NCI-H146 (cell line): Measurements from ENCODE around the gene CROCC.
A peak's percentile ranks its signal among the peaks of the same experiment; 100 is the strongest.
"Not testable (repeated sequence)": the region's sequence is repeated elsewhere in the genome, so short reads cannot be mapped to it uniquely, and the experiment has no call there.

Experiments used
- DNase-seq: peaks from one replicate; lab custom pipeline; 2025; lab: John Stamatoyannopoulos, UW

Gene CROCC

GRCh38 chr1:16914928-16915626 lies 6.7 kb upstream of the CROCC start:
- DNase-seq: not testable (repeated sequence)

- DNase-seq: no peak
Measured at GRCh38 chr1:16915627-16915973, 6.1 kb upstream of the CROCC start.

- not testable (repeated sequence) for DNase-seq
Measured at GRCh38 chr1:16916036-16916880, 5.5 kb upstream of the CROCC start.

- DNase-seq: no peak
Measured at GRCh38 chr1:16918371-16918770, 3.4 kb upstream of the CROCC start.

GRCh38 chr1:16918936-16919665 lies 2.6 kb upstream of the CROCC start:
- not testable (repeated sequence) for DNase-seq

- DNase-seq: no peak
Measured at GRCh38 chr1:16920951-16921350, 780 bp upstream of the CROCC start.

GRCh38 chr1:16922466-16922865 lies 735 bp downstream of the CROCC start:
- DNase-seq: no peak

- peak; percentile 13 for DNase-seq
Measured at GRCh38 chr1:16922885-16923431, 1.2 kb downstream of the CROCC start.

- DNase-seq: no peak
Measured at GRCh38 chr1:16924216-16924918, 2.6 kb downstream of the CROCC start.

- no peak for DNase-seq
Measured at GRCh38 chr1:16924919-16925477, 3.3 kb downstream of the CROCC start.

GRCh38 chr1:16925635-16926490 lies 4.1 kb downstream of the CROCC start:
- no peak for DNase-seq

- peak; percentile 87 for DNase-seq
Measured at GRCh38 chr1:16926491-16927073, 4.9 kb downstream of the CROCC start.

GRCh38 chr1:16927256-16927655 lies 5.5 kb downstream of the CROCC start:
- no peak for DNase-seq

GRCh38 chr1:16927711-16928485 lies 6.2 kb downstream of the CROCC start:
- no peak for DNase-seq

- peak; percentile 65 for DNase-seq
Measured at GRCh38 chr1:16929146-16930041, 7.7 kb downstream of the CROCC start.

GRCh38 chr1:16931206-16931934 lies 9.6 kb downstream of the CROCC start:
- not testable (repeated sequence) for DNase-seq

GRCh38 chr1:16933945-16934344 lies 12.2 kb downstream of the CROCC start:
- DNase-seq: not testable (repeated sequence)

- DNase-seq: not testable (repeated sequence)
Measured at GRCh38 chr1:16936580-16936979, 14.8 kb downstream of the CROCC start.
